NCI-H82 treated with DMSO at 0.1 percent for 48 hours (cell line): ENCODE data around the gene SUSD1.

Experiments
- DNase-seq: peaks from one replicate; lab custom pipeline; 2025; ENCODE audit not compliant: unreplicated experiment; lab: John Stamatoyannopoulos, UW

The SUSD1 gene

GRCh38 chr9:111993319-111993718, 181.8 kb downstream of the SUSD1 start:
- DNase-seq = no peak

- DNase-seq = no peak
Observed at GRCh38 chr9:111992523-111992922, 182.6 kb downstream of the SUSD1 start.

GRCh38 chr9:111991179-111991578, 183.9 kb downstream of the SUSD1 start:
- no peak for DNase-seq
